GM12875 (cell line): ENCODE data around the gene MYO6.

ENCODE experiments used
- H3K4me3 ChIP-seq: one replicate; pipeline ENCODE4 v1.5.1; 2011; ENCODE audit warnings: low read depth, low read length, control low read depth
- TF ChIP-seq, protein P1 (sequence below): IDR thresholded peaks from 2 replicates; pipeline ENCODE4 v1.5.1; 2011; ENCODE audit warnings: low read depth, mild to moderate bottlenecking, control low read depth, inconsistent platforms, low read length, moderate library complexity, borderline replicate concordance; ENCODE audit not compliant: insufficient read depth

The MYO6 gene

DNA sequence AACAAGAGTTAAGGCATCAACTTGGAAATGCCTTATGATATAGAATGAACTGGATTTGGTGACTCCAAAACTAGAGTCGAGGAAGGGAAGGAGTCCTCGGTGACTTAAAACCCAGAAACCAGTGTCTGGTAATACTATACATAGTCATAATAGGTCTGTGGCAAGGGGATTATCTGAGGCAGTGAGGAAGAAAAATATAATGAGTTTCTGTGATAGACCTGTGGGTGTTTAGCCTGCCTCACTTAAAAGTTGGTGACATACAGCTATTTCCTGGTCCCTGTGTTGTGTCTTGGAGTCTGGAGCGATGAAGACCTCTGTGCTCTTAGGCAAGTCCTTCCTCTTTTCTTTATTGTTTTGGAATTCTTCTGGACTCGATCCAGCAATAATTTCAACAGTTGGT, 5.1 kb upstream of the MYO6 start:
- no peak overlapping the region for H3K4me3 ChIP-seq
- TF ChIP-seq, protein P1, sequence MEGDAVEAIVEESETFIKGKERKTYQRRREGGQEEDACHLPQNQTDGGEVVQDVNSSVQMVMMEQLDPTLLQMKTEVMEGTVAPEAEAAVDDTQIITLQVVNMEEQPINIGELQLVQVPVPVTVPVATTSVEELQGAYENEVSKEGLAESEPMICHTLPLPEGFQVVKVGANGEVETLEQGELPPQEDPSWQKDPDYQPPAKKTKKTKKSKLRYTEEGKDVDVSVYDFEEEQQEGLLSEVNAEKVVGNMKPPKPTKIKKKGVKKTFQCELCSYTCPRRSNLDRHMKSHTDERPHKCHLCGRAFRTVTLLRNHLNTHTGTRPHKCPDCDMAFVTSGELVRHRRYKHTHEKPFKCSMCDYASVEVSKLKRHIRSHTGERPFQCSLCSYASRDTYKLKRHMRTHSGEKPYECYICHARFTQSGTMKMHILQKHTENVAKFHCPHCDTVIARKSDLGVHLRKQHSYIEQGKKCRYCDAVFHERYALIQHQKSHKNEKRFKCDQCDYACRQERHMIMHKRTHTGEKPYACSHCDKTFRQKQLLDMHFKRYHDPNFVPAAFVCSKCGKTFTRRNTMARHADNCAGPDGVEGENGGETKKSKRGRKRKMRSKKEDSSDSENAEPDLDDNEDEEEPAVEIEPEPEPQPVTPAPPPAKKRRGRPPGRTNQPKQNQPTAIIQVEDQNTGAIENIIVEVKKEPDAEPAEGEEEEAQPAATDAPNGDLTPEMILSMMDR: no peak

DNA sequence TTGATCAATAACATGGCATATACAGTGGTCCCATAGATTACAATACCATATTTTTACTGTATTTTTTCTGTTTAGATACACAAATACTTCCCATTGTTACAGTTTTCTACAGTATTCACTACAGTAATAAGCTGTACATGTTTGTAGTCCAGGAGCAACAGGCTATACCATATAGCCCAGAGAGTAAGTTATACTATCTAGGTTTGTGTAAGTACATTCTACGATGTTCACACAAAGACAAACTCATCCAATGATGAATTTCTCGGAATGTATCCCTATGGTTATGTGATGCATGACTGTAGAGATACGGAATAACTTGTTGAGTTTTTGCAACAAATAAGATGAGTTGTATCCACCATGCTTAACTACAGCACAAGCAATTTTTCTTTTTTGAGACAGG, 3.6 kb upstream of the MYO6 start:
- TF ChIP-seq, protein P1: no peak
- no peak overlapping the region for H3K4me3 ChIP-seq

DNA sequence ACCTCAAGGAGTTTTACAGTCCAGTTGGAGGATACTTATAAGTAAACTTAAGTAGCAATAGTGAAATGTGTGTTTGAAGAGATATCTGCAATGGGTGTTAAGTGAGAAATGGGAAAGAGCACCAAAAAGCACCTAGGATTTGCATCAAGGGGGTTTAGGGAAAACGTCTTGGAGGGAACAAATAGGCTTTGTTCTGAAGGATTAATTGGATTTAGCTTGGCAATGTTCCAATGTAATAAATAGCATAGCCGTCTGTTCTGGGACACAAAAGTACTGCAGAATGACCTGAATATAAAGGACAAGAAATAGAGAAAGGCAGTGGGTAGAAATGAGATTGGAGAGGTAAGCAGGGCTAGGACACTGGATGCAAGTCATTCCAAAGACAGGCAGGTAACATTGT, 2.8 kb upstream of the MYO6 start:
- no peak overlapping the region for H3K4me3 ChIP-seq
- TF ChIP-seq, protein P1: no peak

DNA sequence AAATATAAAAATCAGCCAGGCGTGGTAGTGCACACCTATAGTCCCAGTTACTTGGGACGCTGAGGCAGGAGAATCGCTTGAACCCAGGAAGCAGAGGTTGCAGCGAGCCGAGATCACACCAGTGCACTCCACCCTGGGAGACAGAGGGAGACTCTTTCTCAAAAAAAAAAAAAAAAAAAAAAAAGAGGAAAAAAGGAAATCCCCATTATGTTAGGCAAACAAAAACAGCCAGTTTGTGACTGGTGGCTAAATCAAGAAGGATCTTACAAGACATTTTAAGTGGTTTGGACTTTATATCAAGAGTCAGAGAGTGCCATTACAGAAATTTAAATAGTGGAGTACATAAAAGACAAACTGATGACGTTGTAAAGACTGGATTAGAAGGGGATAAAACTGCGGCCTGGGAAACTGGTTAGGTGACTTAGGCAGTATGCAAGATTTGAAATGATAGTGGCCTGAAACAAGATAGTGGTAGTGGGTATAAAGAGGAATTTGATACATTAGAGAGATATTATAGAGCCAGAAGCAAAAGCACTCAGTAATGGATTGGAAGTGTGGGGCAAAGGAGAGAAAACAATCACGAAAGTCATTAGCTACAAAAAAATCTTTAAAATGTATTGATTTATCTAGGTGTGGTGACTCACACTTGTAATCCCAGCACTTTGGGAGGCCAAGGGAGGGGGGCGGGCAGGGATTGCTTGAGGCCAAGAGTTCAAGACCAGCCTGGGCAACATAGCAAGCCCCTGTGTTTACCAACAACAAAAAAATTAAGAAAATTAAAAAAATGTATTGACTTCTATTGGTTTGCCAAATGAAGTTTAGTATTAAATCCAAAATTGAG, 1.7 kb upstream of the MYO6 start:
- H3K4me3 ChIP-seq: no peak overlapping the region
- TF ChIP-seq, protein P1: no peak

DNA sequence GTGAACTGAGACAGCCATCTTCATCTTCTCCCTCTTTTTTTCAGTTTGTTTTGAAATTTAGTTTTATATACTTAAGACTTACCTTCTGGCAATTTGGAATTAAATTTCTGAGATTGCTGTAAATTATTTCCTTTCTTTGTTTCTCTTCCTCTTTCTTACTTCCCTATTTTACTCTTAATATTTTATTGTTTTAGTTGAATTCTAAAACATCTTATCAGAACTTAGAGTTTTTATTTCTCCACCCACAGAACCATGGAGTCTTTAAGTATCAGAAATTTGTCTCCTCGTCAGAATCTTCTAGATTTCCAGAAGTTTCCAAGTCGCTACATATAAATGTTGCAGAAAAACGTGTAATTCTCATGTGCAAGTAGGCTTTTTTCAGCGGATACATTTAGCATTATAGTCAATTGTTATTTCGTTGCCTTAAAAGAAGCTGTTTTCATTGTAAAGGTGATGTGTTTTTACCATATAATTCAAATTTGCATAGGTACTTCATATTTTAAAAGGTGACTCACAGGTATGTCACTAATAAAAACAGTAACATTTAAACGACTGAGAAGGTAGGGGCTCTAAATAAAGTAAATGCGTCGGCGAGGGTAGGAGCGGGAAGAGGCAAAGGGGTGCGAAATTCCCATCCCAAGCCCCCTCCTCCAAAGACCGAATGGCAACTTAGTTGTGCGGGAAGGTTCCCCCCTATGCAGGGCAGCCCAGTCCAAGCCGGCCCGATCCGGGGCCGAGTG, 866 bp upstream of the MYO6 start:
- H3K4me3 ChIP-seq: peak overlapping the region; percentile 53
- TF ChIP-seq, protein P1: no peak

DNA sequence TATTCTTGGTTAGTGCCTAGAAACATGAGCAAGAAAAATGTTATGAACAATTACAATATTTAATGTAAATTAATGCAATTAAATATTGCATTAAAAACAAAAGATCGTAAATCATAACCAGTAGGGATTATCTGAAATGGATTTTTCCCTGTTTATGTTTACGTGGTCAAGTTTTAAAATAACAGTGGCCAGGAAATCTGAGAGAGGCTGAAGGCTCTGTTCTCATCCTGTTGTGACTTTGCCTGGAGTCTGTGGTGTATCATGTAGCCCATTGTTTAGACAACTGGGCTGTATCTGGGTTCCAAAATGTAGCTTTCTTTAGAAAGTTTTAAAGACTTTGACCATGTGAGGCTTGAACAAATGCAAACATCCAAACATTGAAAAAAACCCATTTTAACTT, 2.4 kb downstream of the MYO6 start:
- TF ChIP-seq, protein P1: no peak
- H3K4me3 ChIP-seq: no peak overlapping the region
